ENCODE results near the gene ZNF697. TPM values are rescaled to one million over a fixed set of nuclear protein-coding genes. Genes with fewer than 3 reads are reported as not detected.

ZNF697 gene
- total RNA-seq, 1 experiment from 2014 or later, result not detected

DNA sequence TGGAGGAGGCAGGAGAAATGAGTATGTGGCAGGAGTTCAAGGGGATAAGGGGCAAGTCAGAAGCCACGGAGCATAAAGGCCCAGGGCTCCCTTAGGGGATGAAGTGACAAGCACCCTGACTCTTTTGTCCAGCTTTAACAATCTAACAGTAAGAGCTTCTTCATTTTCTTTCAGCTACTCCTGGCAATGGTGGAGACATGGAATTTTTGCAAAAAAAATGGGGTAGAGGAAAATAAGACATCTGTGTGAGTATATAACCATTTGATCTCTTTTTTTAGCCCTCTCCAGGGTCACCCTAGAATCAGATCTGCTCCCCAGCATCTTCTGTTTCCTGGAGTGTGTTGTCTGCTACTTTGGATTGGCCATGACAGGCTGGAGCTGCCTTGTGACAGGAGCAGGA is 47.1 kb downstream of the ZNF697 start:
- no peaks in the 10 kb centered on the region for H3K9me2 ChIP-seq (replicated peaks; ENCODE audit: insufficient read depth, low read length)
- H3K27me3 ChIP-seq (ENCODE audit: low read length), result no peaks in the 10 kb centered on the region
- no peak for DNase-seq
- H3K4me3 ChIP-seq (ENCODE audit: low read length), result no peak overlapping the region
- no peak overlapping the region for H3K9ac ChIP-seq (ENCODE audit: low read length)
- H3K79me2 ChIP-seq (ENCODE audit: low read length), result no peaks in the 10 kb centered on the region
- no peaks in the 10 kb centered on the region for H3K36me3 ChIP-seq (ENCODE audit: insufficient read depth, low read length)
- no peaks in the 10 kb centered on the region for H4K20me1 ChIP-seq (ENCODE audit: insufficient read depth, low read depth, low read length)
- no peaks in the 10 kb centered on the region for H3K9me3 ChIP-seq (ENCODE audit: low read length)
- no peak overlapping the region for H3K4me2 ChIP-seq (ENCODE audit: low read depth, low read length, poor library complexity, severe bottlenecking)
- H2AFZ ChIP-seq (ENCODE audit: low read length), result no peak overlapping the region
- no peaks in the 10 kb centered on the region for H3K4me1 ChIP-seq (ENCODE audit: low read length)
- no peak overlapping the region for H3K27ac ChIP-seq (ENCODE audit: low read length)

DNA sequence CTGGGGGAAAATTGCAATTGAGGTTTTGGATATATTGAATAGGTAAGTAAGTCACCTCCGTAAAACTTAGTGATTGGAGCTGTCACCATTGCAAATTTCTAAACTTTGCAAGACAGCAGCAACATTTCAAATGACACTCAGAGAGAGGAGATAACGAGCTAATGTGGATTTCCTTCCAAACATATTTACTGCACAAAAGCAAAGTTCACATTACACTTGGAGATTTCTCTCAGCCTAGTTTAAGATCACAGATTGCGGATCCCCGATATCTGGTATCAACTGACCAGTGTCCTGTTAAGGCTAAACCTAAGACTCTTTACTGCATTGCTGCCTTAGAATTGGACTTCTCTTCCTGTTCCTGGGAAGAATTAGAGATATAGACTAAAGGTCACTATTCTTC is 47.5 kb downstream of the ZNF697 start:
- Histone ChIP-seq H3K4me1 (ENCODE audit: low read length) (no peaks in the 10 kb centered on the region), H3K36me3 (ENCODE audit: insufficient read depth, low read length) (no peaks in the 10 kb centered on the region), H3K4me3 (ENCODE audit: low read length) (no peak overlapping the region), H3K9me2 (replicated peaks; ENCODE audit: insufficient read depth, low read length) (no peaks in the 10 kb centered on the region), H3K27ac (ENCODE audit: low read length) (no peak overlapping the region), H2AFZ (ENCODE audit: low read length) (no peak overlapping the region), H4K20me1 (ENCODE audit: insufficient read depth, low read depth, low read length) (no peaks in the 10 kb centered on the region), H3K9ac (ENCODE audit: low read length) (no peak overlapping the region), H3K4me2 (ENCODE audit: low read depth, low read length, poor library complexity, severe bottlenecking) (no peak overlapping the region), H3K9me3 (ENCODE audit: low read length) (no peaks in the 10 kb centered on the region), H3K27me3 (ENCODE audit: low read length) (no peaks in the 10 kb centered on the region), H3K79me2 (ENCODE audit: low read length) (no peaks in the 10 kb centered on the region)
- no peak for DNase-seq

DNA sequence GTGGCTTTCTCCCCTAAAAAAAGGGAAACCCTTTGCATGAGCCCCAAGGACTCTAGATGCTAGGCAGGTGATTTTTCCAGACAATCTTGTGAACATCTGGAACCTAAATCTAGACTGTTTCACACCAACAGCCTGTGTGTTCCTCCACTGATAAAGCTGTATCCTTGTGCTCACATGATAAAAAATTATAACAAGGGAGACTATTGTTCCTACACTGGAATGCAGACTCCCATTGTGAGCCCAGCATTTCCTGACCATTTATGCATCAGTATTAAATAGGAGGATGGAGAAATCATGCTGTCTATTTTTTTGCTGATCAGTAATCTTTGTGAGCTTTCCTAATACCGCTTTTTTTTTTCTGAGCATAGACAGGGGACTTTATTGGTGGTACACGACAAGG is 52.5 kb downstream of the ZNF697 start:
- no peak overlapping the region for H2AFZ ChIP-seq (ENCODE audit: low read length)
- H3K9me2 ChIP-seq (replicated peaks; ENCODE audit: insufficient read depth, low read length), result no peaks in the 10 kb centered on the region
- no peak for DNase-seq
- H3K4me1 ChIP-seq (ENCODE audit: low read length), result no peaks in the 10 kb centered on the region
- no peak overlapping the region for H3K4me2 ChIP-seq (ENCODE audit: low read depth, low read length, poor library complexity, severe bottlenecking)
- H3K27me3 ChIP-seq (ENCODE audit: low read length), result no peaks in the 10 kb centered on the region
- H3K9me3 ChIP-seq (ENCODE audit: low read length), result no peaks in the 10 kb centered on the region
- H4K20me1 ChIP-seq (ENCODE audit: insufficient read depth, low read depth, low read length), result no peaks in the 10 kb centered on the region
- H3K9ac ChIP-seq (ENCODE audit: low read length), result no peak overlapping the region
- H3K36me3 ChIP-seq (ENCODE audit: insufficient read depth, low read length), result no peaks in the 10 kb centered on the region
- H3K79me2 ChIP-seq (ENCODE audit: low read length), result no peaks in the 10 kb centered on the region
- H3K27ac ChIP-seq (ENCODE audit: low read length), result no peak overlapping the region
- H3K4me3 ChIP-seq (ENCODE audit: low read length), result no peak overlapping the region

DNA sequence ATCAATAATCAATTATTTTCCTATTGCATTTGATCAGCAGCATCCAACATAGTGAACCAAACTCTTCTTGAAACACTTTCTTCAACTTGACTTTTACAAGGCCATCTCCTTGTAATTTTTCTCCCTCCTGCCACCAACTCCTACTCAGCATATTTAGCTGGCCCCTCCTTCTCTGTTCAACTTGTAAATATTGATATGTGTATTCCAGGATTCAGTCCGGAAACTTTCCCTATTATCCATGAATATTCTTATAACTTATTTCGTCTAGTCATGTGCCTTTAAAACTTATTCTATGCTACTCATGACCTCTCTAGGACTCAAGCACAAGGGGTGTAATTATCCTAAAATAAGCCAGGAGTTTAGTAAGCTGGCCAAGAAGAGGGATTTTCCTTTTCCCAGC is 52.9 kb downstream of the ZNF697 start:
- no peak overlapping the region for H3K4me3 ChIP-seq (ENCODE audit: low read length)
- H4K20me1 ChIP-seq (ENCODE audit: insufficient read depth, low read depth, low read length), result no peaks in the 10 kb centered on the region
- no peaks in the 10 kb centered on the region for H3K27me3 ChIP-seq (ENCODE audit: low read length)
- no peaks in the 10 kb centered on the region for H3K9me3 ChIP-seq (ENCODE audit: low read length)
- H3K4me2 ChIP-seq (ENCODE audit: low read depth, low read length, poor library complexity, severe bottlenecking), result no peak overlapping the region
- H3K9ac ChIP-seq (ENCODE audit: low read length), result no peak overlapping the region
- no peak for DNase-seq
- no peak overlapping the region for H3K27ac ChIP-seq (ENCODE audit: low read length)
- H3K79me2 ChIP-seq (ENCODE audit: low read length), result no peaks in the 10 kb centered on the region
- no peaks in the 10 kb centered on the region for H3K4me1 ChIP-seq (ENCODE audit: low read length)
- no peaks in the 10 kb centered on the region for H3K9me2 ChIP-seq (replicated peaks; ENCODE audit: insufficient read depth, low read length)
- H2AFZ ChIP-seq (ENCODE audit: low read length), result no peak overlapping the region
- no peaks in the 10 kb centered on the region for H3K36me3 ChIP-seq (ENCODE audit: insufficient read depth, low read length)

DNA sequence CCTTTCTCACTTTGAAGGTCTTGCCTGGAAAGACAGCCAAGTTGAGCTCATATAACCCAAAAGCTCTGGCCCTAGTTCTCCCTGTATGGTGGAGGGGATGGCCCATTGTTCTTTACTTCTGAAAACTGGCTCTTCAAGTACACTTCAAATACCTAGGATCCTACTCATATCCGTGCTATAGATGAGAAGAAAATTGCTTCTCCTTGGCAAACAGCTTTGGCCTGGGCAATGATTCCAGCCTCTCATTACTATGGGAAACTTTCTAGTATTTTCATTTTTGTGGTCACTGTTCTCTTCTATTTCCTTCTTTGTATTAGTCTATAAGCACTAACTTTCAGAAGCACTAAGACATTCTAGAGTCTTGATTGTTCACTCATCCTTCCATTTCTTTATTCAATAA is 53.7 kb downstream of the ZNF697 start:
- no peaks in the 10 kb centered on the region for H3K4me1 ChIP-seq (ENCODE audit: low read length)

DNA sequence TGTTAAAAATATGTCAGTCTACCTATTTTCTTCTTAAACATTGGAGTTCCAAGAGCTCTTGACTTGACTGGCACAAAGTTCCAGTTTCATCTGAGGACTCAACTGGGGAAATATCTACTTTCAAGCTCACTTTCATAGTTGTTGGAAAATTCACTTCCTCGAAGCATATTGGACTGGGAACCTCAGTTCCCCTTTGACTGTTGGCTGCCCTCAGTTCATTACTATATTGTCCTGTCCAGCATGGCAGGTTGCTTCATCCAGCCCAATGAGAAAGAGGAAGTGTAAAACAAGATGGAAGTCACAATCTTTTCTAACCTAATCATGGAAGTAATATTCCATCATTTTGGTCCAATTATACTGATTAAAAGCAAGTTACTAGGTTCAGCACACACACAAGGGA is 54.3 kb downstream of the ZNF697 start:
- DNase-seq, result no peak
- no peaks in the 10 kb centered on the region for H3K4me1 ChIP-seq (ENCODE audit: low read length)

More for the DNA sequence above, 53.7 kb downstream of the ZNF697 start:
- no peak overlapping the region for H3K27ac ChIP-seq (ENCODE audit: low read length)
- H3K36me3 ChIP-seq (ENCODE audit: insufficient read depth, low read length), result no peaks in the 10 kb centered on the region
- H3K9ac ChIP-seq (ENCODE audit: low read length), result no peak overlapping the region
- no peaks in the 10 kb centered on the region for H3K9me3 ChIP-seq (ENCODE audit: low read length)
- DNase-seq, result no peak
- H3K4me2 ChIP-seq (ENCODE audit: low read depth, low read length, poor library complexity, severe bottlenecking), result no peak overlapping the region
- H3K27me3 ChIP-seq (ENCODE audit: low read length), result no peaks in the 10 kb centered on the region
- no peaks in the 10 kb centered on the region for H3K79me2 ChIP-seq (ENCODE audit: low read length)
- no peaks in the 10 kb centered on the region for H3K9me2 ChIP-seq (replicated peaks; ENCODE audit: insufficient read depth, low read length)
- H3K4me3 ChIP-seq (ENCODE audit: low read length), result no peak overlapping the region
- no peaks in the 10 kb centered on the region for H4K20me1 ChIP-seq (ENCODE audit: insufficient read depth, low read depth, low read length)
- no peak overlapping the region for H2AFZ ChIP-seq (ENCODE audit: low read length)

DNA sequence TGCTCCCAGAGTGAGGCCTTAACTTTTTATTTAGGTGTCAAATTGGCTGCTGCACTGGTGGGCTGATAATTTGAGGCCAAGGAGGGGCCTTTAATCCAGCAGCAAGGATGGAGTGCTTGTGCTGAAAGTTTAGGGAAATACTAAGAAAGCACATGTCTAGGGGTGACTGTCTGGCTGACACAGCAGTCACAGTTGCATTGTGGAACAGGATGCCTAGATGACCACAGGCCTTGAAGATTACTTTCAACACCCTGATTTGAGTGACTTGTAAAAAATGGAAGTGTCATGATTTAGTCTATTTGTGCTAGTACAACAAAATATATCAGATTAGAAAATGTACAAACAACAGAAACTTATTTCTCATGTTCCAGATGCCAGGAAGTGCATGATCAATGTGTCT is 57.7 kb downstream of the ZNF697 start:
- DNase-seq, result no peak
- Histone ChIP-seq H2AFZ (ENCODE audit: low read length) (no peak overlapping the region), H4K20me1 (ENCODE audit: insufficient read depth, low read depth, low read length) (no peaks in the 10 kb centered on the region), H3K9me3 (ENCODE audit: low read length) (no peaks in the 10 kb centered on the region), H3K4me2 (ENCODE audit: low read depth, low read length, poor library complexity, severe bottlenecking) (no peak overlapping the region), H3K27ac (ENCODE audit: low read length) (no peak overlapping the region), H3K9me2 (replicated peaks; ENCODE audit: insufficient read depth, low read length) (no peaks in the 10 kb centered on the region), H3K79me2 (ENCODE audit: low read length) (no peaks in the 10 kb centered on the region), H3K4me3 (ENCODE audit: low read length) (no peak overlapping the region), H3K4me1 (ENCODE audit: low read length) (no peaks in the 10 kb centered on the region), H3K27me3 (ENCODE audit: low read length) (no peaks in the 10 kb centered on the region), H3K36me3 (ENCODE audit: insufficient read depth, low read length) (no peaks in the 10 kb centered on the region), H3K9ac (ENCODE audit: low read length) (no peak overlapping the region)

More for the DNA sequence above, 54.3 kb downstream of the ZNF697 start:
- H4K20me1 ChIP-seq (ENCODE audit: insufficient read depth, low read depth, low read length), result no peaks in the 10 kb centered on the region
- no peaks in the 10 kb centered on the region for H3K9me2 ChIP-seq (replicated peaks; ENCODE audit: insufficient read depth, low read length)
- H3K4me3 ChIP-seq (ENCODE audit: low read length), result no peak overlapping the region
- H3K9ac ChIP-seq (ENCODE audit: low read length), result no peak overlapping the region
- no peaks in the 10 kb centered on the region for H3K27me3 ChIP-seq (ENCODE audit: low read length)
- H3K9me3 ChIP-seq (ENCODE audit: low read length), result no peaks in the 10 kb centered on the region
- no peaks in the 10 kb centered on the region for H3K79me2 ChIP-seq (ENCODE audit: low read length)
- no peaks in the 10 kb centered on the region for H3K36me3 ChIP-seq (ENCODE audit: insufficient read depth, low read length)
- H2AFZ ChIP-seq (ENCODE audit: low read length), result no peak overlapping the region
- H3K27ac ChIP-seq (ENCODE audit: low read length), result no peak overlapping the region
- no peak overlapping the region for H3K4me2 ChIP-seq (ENCODE audit: low read depth, low read length, poor library complexity, severe bottlenecking)

DNA sequence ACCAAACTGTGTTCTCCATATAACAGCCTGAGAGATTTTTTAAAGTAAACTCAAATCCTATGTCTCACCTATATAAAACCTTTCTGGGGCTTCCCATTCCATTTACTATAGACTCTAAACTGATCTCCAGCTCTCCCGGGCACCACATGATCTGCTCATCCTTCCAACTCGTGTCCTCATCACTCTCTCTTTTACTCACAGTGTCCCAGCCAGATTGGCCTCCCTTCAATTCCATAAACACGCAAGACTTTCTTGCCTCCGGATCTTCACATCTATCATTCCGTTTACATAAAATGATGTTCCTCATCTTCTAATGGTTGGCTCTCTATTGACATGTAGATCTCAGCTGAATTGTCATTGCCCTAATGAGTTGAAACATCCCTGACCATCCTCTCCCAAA is 59.4 kb downstream of the ZNF697 start:
- Histone ChIP-seq H3K79me2 (ENCODE audit: low read length) (no peaks in the 10 kb centered on the region), H3K36me3 (ENCODE audit: insufficient read depth, low read length) (no peaks in the 10 kb centered on the region), H3K27me3 (ENCODE audit: low read length) (no peaks in the 10 kb centered on the region), H4K20me1 (ENCODE audit: insufficient read depth, low read depth, low read length) (no peaks in the 10 kb centered on the region), H3K9ac (ENCODE audit: low read length) (no peak overlapping the region), H3K4me3 (ENCODE audit: low read length) (no peak overlapping the region), H3K4me1 (ENCODE audit: low read length) (no peaks in the 10 kb centered on the region), H3K27ac (ENCODE audit: low read length) (no peak overlapping the region), H3K9me3 (ENCODE audit: low read length) (no peaks in the 10 kb centered on the region), H3K4me2 (ENCODE audit: low read depth, low read length, poor library complexity, severe bottlenecking) (no peak overlapping the region), H3K9me2 (replicated peaks; ENCODE audit: insufficient read depth, low read length) (no peaks in the 10 kb centered on the region), H2AFZ (ENCODE audit: low read length) (no peak overlapping the region)
- no peak for DNase-seq

DNA sequence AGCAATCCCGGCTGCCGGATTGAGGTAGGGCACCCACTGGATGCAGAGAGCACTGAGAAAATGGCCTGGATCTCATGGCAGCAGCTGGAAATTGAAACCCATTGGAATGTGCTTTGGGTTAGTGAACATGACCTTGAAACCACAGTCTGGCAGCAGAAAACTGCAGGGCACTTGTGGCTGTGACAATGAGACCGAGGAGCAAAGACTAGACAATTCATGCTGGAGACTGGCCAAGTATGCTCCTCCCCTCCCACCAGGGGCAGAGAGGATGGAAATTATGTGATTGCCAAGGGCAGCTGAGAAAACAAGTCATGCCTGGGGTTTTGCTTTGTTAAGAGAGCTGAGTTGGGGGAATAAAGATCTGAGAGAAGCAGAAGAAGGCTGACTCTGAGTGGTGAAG is 60.7 kb downstream of the ZNF697 start:
- Histone ChIP-seq H4K20me1 (ENCODE audit: insufficient read depth, low read depth, low read length) (no peaks in the 10 kb centered on the region), H3K4me2 (ENCODE audit: low read depth, low read length, poor library complexity, severe bottlenecking) (no peak overlapping the region), H3K4me3 (ENCODE audit: low read length) (no peak overlapping the region), H3K9me3 (ENCODE audit: low read length) (no peaks in the 10 kb centered on the region), H3K27me3 (ENCODE audit: low read length) (no peaks in the 10 kb centered on the region), H3K27ac (ENCODE audit: low read length) (no peak overlapping the region), H3K4me1 (ENCODE audit: low read length) (no peaks in the 10 kb centered on the region), H3K9ac (ENCODE audit: low read length) (no peak overlapping the region), H3K36me3 (ENCODE audit: insufficient read depth, low read length) (no peaks in the 10 kb centered on the region), H3K79me2 (ENCODE audit: low read length) (no peaks in the 10 kb centered on the region), H3K9me2 (replicated peaks; ENCODE audit: insufficient read depth, low read length) (no peaks in the 10 kb centered on the region), H2AFZ (ENCODE audit: low read length) (no peak overlapping the region)
- no peak for DNase-seq

All from Karpas-422 (cell line).